ENCODE data around the gene VSX1.

DNA sequence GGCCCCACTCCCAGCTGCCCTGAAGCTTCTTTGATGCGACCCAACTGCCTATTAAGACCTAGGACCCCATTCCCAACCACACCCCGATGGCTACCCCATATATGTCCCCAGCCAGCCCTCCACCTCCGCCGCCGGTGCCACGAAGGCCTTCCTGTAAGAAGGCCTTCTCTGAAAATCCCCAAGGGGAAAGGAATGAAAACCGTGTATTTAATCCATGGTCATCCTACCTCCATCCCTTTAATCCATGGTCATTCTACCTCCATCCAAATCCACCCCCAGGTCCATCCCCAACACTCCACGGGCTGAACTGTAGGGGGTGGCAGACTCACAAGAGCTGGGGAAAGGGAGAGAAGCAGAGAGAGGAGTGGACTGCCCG, 545 bp upstream of the VSX1 start:
- no peak for TF ChIP-seq EGR1 (IDR thresholded peaks at IDR 0.05; ENCODE audit: low read depth in 2 of 2)
- TF ChIP-seq, protein P1, sequence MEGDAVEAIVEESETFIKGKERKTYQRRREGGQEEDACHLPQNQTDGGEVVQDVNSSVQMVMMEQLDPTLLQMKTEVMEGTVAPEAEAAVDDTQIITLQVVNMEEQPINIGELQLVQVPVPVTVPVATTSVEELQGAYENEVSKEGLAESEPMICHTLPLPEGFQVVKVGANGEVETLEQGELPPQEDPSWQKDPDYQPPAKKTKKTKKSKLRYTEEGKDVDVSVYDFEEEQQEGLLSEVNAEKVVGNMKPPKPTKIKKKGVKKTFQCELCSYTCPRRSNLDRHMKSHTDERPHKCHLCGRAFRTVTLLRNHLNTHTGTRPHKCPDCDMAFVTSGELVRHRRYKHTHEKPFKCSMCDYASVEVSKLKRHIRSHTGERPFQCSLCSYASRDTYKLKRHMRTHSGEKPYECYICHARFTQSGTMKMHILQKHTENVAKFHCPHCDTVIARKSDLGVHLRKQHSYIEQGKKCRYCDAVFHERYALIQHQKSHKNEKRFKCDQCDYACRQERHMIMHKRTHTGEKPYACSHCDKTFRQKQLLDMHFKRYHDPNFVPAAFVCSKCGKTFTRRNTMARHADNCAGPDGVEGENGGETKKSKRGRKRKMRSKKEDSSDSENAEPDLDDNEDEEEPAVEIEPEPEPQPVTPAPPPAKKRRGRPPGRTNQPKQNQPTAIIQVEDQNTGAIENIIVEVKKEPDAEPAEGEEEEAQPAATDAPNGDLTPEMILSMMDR (IDR thresholded peaks at IDR 0.05; ENCODE audit: low read depth, low read length, missing input control), result no peak
- TF ChIP-seq, protein P2, sequence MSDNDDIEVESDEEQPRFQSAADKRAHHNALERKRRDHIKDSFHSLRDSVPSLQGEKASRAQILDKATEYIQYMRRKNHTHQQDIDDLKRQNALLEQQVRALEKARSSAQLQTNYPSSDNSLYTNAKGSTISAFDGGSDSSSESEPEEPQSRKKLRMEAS (IDR thresholded peaks at IDR 0.05), result no peak
- no peak for TF ChIP-seq TAF1 (conservative IDR thresholded peaks at IDR 0.05)
- no peak for TF ChIP-seq JUND (IDR thresholded peaks at IDR 0.05)
- TF ChIP-seq, protein P3, sequence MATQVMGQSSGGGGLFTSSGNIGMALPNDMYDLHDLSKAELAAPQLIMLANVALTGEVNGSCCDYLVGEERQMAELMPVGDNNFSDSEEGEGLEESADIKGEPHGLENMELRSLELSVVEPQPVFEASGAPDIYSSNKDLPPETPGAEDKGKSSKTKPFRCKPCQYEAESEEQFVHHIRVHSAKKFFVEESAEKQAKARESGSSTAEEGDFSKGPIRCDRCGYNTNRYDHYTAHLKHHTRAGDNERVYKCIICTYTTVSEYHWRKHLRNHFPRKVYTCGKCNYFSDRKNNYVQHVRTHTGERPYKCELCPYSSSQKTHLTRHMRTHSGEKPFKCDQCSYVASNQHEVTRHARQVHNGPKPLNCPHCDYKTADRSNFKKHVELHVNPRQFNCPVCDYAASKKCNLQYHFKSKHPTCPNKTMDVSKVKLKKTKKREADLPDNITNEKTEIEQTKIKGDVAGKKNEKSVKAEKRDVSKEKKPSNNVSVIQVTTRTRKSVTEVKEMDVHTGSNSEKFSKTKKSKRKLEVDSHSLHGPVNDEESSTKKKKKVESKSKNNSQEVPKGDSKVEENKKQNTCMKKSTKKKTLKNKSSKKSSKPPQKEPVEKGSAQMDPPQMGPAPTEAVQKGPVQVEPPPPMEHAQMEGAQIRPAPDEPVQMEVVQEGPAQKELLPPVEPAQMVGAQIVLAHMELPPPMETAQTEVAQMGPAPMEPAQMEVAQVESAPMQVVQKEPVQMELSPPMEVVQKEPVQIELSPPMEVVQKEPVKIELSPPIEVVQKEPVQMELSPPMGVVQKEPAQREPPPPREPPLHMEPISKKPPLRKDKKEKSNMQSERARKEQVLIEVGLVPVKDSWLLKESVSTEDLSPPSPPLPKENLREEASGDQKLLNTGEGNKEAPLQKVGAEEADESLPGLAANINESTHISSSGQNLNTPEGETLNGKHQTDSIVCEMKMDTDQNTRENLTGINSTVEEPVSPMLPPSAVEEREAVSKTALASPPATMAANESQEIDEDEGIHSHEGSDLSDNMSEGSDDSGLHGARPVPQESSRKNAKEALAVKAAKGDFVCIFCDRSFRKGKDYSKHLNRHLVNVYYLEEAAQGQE (IDR thresholded peaks at IDR 0.05), result no peak
- TF ChIP-seq SP1 (IDR thresholded peaks at IDR 0.05), result no peak
- TF ChIP-seq, protein P4, sequence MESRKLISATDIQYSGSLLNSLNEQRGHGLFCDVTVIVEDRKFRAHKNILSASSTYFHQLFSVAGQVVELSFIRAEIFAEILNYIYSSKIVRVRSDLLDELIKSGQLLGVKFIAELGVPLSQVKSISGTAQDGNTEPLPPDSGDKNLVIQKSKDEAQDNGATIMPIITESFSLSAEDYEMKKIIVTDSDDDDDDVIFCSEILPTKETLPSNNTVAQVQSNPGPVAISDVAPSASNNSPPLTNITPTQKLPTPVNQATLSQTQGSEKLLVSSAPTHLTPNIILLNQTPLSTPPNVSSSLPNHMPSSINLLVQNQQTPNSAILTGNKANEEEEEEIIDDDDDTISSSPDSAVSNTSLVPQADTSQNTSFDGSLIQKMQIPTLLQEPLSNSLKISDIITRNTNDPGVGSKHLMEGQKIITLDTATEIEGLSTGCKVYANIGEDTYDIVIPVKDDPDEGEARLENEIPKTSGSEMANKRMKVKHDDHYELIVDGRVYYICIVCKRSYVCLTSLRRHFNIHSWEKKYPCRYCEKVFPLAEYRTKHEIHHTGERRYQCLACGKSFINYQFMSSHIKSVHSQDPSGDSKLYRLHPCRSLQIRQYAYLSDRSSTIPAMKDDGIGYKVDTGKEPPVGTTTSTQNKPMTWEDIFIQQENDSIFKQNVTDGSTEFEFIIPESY (IDR thresholded peaks at IDR 0.05), result no peak
